ENCODE measurements around the gene ALDH1L2.

GRCh38 chr12:105109465-105110212, 25.4 kb upstream of the ALDH1L2 start:
- TF ChIP-seq PKNOX1 (IDR thresholded peaks at IDR 0.05) (peak; percentile 71), FOXM1 (IDR thresholded peaks at IDR 0.05; ENCODE audit: borderline replicate concordance) (no peak), ARNT (IDR thresholded peaks at IDR 0.05) (no peak)

All from HEK293T (cell line).